Psoas muscle (tissue), 8 donors: ENCODE measurements around the gene MAMLD1. TPM values are rescaled to one million over a fixed set of nuclear protein-coding genes. Genes with fewer than 3 reads are reported as not detected.

ENCODE experiments used
- ATAC-seq, 4 donors: fragments of 200-7000 bp; cut with Tn5 transposase; one replicate each; pipeline ENCODE4 v1.9.1; 2020; ENCODE audit warnings: moderate library complexity in 3 of 4, mild to moderate bottlenecking in 2 of 4
- DNase-seq, 2 donors: peaks; one replicate each; pipeline ENCODE4 v3.0.0-alpha.2; 2020
- H3K27ac ChIP-seq: fragments of 200-600 bp; one replicate; pipeline ENCODE4 v1.8.0; 2022
- H3K27me3 ChIP-seq, 3 donors: fragments of 200-600 bp in 1 of 3; one replicate each; pipeline versions ENCODE4 v1.6.1 to v1.8.0; 2013 to 2022; ENCODE audit warnings: low read length in 2 of 3, mild to moderate bottlenecking in 2 of 3, moderate library complexity in 1 of 3; ENCODE audit not compliant: insufficient read depth in 3 of 3
- H3K36me3 ChIP-seq, 2 donors: fragments of 200-600 bp in 1 of 2; one replicate each; pipeline versions ENCODE4 v1.6.1 to v1.8.0; 2013 to 2022; ENCODE audit warnings: low read depth in 1 of 2, mild to moderate bottlenecking in 1 of 2, moderate library complexity in 1 of 2; ENCODE audit not compliant: insufficient read depth in 1 of 2
- H3K4me1 ChIP-seq: fragments of 200-600 bp; one replicate; pipeline ENCODE4 v1.8.0; 2022
- H3K4me3 ChIP-seq: fragments of 200-600 bp; one replicate; pipeline ENCODE4 v1.8.0; 2022; ENCODE audit warnings: mild to moderate bottlenecking
- H3K9me3 ChIP-seq: fragments of 200-600 bp; one replicate; pipeline ENCODE4 v1.8.0; 2022
- CTCF ChIP-seq: fragments of 200-600 bp; IDR thresholded peaks from one replicate; pipeline ENCODE4 v1.8.0; 2022; ENCODE audit warnings: antibody characterized with exemption
- WGBS, 3 donors: extraction: QIAGEN DNeasy Blood & Tissue Kit; methylation state at CpG; one replicate each; pipeline versions ENCODE4 v1.1.6 to v1.1.7; 2013; 5-methylcytosine and 5-hydroxymethylcytosine counted together
- intact Hi-C, 2 donors: fragments of 100-400 bp; cut with DNase I; formaldehyde crosslinking; loops; one replicate each; pipeline versions ENCODE4 v1.11.0 to v1.14.2; 2022
- polyA plus RNA-seq, 3 donors: library from polyadenylated mRNA; stranded (reverse); fragments of 200-250 nt; gene quantifications; one replicate each; pipeline ENCODE4 v1.2.3, GENCODE V29; 2013
- total RNA-seq, 4 donors: library from RNA; stranded (reverse); fragmentation: NEBNext Ultra II Directional in 2 of 4; extraction: Animal tissue kit (Norgen Biotek cat#: 25700) in 2 of 4; gene quantifications; one replicate each; pipeline versions ENCODE4 v1.2.1 to v1.2.4, GENCODE V29; 2021 to 2023
- donor health status: healthy with polysubstance abuse.
- donor health status: DM: no; HTN: no; CAD: no; lungs with moderate emphysema.
- donor health status: Bipolar disorder and iron deficiency.
- donor health status: healthy.
- donor health status: DM: yes; HTN: yes; CAD: no.
- donor health status: DM: no; HTN: no; CAD: no.
- donor health status: DM: no; HTN: no; CAD: no.
- donor health status: DM: yes; HTN: yes; CAD: no.

The MAMLD1 gene
- total and polyA plus RNA-seq, 7 donors = 1.3 to 4.5 (median 2.2) TPM

GRCh38 chrX:150357790-150358189, 5.3 kb upstream of the MAMLD1 start:
- H3K9me3 ChIP-seq = no peaks in the 10 kb centered on the region
- no peak overlapping the region for H3K27ac ChIP-seq
- peaks cover 0 to 10% (median 0%) of the 10 kb centered on the region in 3 donors for H3K27me3 ChIP-seq
- 14 to 83% (median 72%) methylated on average over 1 of the region's 1 CpG for WGBS, 3 donors
- DNase-seq (no peak), ATAC-seq (no peak)
- H3K4me1 ChIP-seq = no peaks in the 10 kb centered on the region
- intact Hi-C loops = loop anchor here in 1 of 2 donors (5.0 kb wide), 1 partner anchor 395 kb away; no protein-coding TSS in a partner anchor
- no peak overlapping the region for H3K4me3 ChIP-seq
- no peak for TF ChIP-seq CTCF
- H3K36me3 ChIP-seq = no peaks in the 10 kb centered on the region

DNA sequence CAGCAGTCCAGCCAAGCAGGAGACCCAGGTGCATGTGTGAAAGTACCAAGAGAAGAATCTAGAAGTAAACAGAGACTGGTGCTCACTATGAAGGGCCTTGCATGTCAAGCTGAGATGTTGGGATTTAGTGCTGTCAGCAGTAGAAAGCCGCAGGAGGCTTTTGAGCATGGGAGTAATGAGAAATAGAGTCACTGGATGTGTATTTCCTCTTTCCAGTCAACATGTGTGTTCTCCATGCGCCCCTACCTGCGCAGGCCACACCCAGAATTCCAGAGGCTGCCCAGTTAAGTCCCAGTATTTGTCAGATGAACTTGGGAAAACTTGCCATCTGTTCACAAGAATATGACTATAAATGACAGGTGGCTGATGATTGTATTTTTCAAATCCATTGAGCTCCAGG, 4.5 kb upstream of the MAMLD1 start:
- no peaks in the 10 kb centered on the region for H3K36me3 ChIP-seq
- no peak for DNase-seq
- no peaks in the 10 kb centered on the region for H3K4me1 ChIP-seq
- 79 to 97% (median 94%) methylated on average over 3 of the region's 3 CpGs for WGBS, 3 donors
- H3K27me3 ChIP-seq = peaks cover 0 to 10% (median 0%) of the 10 kb centered on the region in 3 donors
- intact Hi-C loops = loop anchor here in 1 of 2 donors (5.0 kb wide), 1 partner anchor 396 kb away; no protein-coding TSS in a partner anchor
- H3K9me3 ChIP-seq = no peaks in the 10 kb centered on the region
- TF ChIP-seq CTCF = no peak
- no peak overlapping the region for H3K4me3 ChIP-seq
- no peak for ATAC-seq
- H3K27ac ChIP-seq = no peak overlapping the region

GRCh38 chrX:150360331-150360730, 2.8 kb upstream of the MAMLD1 start:
- 76 to 92% (median 85%) methylated on average over 5 of the region's 5 CpGs for WGBS, 3 donors
- intact Hi-C loops = loop anchor here (5.0 to 10.0 kb wide), 6 partner anchors 124 to 396 kb away; no protein-coding TSS in a partner anchor
- Histone ChIP-seq H3K36me3 (no peaks in the 10 kb centered on the region), H3K27ac (no peak overlapping the region), H3K9me3 (no peaks in the 10 kb centered on the region), H3K4me1 (no peaks in the 10 kb centered on the region), H3K4me3 (no peak overlapping the region), H3K27me3 (peaks cover 0 to 10% (median 0%) of the 10 kb centered on the region in 3 donors)
- ATAC-seq (no peak), DNase-seq (no peak)
- TF ChIP-seq CTCF = no peak

DNA sequence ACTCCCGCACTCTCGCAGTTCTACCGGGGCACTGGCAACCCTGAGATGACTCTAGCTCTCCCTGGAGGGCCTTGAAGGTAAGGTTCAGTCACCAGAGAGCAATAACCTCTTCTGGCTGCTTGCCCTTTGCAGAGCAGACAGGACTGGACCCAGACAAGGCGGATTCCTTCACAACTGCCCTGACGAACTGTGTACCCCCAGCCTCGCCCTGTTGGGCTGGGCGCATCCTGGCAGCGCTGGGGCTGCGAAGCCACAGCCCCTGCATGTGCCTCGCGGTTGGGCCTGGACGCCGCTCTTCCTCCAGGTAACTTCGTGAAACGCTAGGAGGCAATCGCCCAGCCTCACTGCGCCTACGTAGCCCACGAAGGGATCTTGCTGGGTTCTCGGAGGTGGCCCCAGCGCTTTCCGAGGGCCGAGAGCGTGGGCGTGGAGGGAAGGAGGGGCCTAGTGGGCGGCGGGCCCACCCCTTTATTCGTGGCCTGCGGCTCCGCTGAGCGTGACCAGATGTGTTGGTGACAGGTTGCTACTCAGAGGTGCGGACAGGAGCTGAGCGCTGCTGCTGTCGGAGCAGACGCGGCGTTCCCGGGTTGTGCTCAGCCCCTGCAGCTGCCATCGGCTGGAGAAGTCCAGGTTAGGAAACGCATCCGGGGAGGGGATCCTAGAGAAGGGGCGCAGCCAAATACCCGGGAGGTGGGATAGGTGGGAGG, 1.9 kb upstream of the MAMLD1 start:
- Histone ChIP-seq H3K27ac (no peak overlapping the region), H3K9me3 (no peaks in the 10 kb centered on the region), H3K4me3 (peak overlapping the region; percentile 72), H3K27me3 (peaks cover 0 to 10% (median 0%) of the 10 kb centered on the region in 3 donors), H3K4me1 (no peaks in the 10 kb centered on the region), H3K36me3 (no peaks in the 10 kb centered on the region)
- WGBS, 3 donors = 12 to 44% (median 23%) methylated on average over 27 to 43 of the region's 43 CpGs
- ATAC-seq (no peak), DNase-seq (peak in 1 of 2 donors; percentile 53)
- intact Hi-C loops = loop anchor here (5.0 to 10.0 kb wide), 6 partner anchors 124 to 396 kb away; no protein-coding TSS in a partner anchor
- no peak for TF ChIP-seq CTCF
